NCI-H128 (cell line): ENCODE results near the gene ANKEF1.
A peak's percentile ranks its signal among the peaks of the same experiment; 100 is the strongest.

Source experiments
- DNase-seq: peaks from one replicate; lab custom pipeline; 2025; ENCODE audit not compliant: unreplicated experiment; lab: John Stamatoyannopoulos, UW

The ANKEF1 gene

DNA sequence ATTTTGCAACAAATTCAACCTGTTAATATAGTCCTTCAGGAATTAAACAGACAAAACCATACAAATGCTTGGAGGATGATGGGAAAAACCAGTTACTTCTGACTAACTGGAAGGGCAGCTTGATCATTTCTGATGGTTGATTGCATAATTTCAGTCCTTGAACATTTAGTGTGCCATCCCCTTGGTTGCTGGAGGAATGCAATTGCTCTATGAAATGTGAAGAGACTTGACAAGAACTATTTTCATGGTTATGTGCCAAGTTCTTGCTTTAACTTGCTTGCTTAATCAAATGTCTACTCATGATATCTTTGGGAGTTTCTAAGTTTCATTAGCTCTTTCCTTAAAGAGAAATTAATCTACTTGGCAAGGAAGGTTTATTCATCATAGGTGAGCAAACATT is 45.2 kb downstream of the ANKEF1 start:
- no peak for DNase-seq

DNA sequence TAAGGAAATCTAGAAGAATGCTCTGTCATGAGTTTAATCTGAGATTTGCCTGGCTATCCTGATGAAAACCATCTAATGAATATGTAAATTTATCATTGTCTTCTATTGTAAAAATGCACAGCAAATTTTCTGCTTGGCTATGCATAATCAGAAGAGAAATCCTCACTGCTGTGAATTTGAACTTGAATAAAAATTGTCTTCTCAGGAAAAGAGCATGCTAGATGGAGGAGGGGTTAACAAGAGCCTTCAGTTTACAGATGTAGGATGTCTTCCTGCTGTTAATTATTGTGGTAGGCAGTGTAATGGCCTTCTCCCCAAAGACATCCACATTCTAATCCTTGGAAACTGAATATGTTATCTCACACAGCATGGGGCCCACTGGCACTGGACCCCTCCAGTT is 45.8 kb downstream of the ANKEF1 start:
- DNase-seq = no peak

DNA sequence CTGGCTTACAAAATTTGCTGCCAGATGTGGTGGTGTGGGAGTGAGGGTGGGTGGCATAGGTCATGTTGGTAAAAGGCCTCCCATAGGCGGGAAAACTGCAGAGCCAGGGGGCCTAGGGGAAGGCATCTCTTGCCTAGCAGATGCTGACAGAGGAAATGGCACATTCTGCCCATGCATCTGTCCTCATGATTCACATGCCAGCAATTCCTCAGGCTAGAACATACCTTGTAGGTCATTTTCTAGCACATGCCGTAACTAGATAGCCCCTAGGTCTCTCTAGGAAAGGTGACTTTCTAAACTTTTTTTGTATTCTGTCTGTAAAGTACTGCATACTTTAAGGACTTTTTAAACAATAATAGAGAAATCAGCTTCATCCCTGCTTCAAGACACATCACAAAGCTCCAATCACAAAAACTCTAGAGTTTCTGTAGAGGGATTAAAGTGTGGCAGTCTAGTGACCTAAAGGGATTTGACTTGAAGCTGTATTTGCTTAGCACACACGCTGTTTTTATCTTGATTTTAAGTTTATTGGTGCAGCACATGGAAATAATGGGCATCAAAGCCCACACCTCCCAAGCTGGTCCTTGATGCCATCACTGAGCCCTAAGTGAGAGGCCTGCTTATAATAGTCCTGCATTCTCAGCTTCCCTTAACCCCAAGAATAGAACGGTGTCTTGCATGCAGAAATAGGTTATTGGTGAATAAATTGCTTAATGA is 55.2 kb downstream of the ANKEF1 start:
- DNase-seq = no peak

DNA sequence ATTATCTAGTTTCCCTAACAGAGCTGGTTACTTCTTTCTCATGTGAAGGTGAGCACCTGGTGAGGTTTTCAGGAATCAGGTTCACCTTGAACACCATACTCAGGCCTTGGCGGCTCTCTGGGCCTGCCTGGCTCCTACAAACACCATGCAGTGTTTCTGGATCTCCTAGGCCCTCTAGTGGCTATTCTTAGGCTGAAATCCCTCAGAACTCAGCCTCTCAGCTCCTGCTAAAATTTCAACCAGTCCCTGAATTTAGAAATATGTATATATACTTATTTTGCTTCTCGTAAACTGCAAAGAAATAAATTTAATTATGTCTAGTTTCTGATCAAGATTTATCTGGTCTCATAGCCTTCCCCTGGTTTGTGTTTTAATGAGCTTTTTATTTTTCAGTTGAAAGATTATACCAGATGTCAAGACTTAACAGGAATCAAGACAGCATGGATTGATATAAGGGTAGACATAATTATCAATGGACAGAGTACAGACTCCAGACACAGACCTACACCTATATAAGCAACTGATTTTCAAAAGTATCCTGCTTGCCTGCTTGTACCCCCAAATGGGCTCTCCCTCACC is 55.9 kb downstream of the ANKEF1 start:
- peak; percentile 62 for DNase-seq

DNA sequence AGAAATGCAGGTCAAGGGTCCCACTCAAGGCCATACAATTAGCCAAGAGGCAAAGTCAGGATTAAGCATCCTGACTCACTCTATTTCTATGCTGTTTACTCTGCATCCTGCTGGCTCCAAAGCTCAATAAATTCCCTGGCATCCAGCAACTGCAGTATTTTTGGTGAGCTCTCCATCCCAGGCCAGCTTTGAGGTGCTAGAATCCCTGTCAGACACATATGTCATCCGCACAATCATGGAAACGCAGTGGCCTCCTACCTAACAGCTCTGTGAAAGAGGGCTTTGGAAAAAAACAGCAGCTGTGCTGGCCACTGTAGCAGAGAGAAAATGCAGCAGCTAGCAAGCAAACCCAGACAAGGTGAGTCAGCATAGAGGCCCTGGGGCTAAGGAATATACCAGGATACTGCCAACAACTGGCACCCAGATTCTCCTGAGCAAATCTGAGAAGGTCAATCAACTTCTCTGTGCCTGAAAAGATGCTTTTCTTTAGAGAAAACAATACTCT is 58.4 kb downstream of the ANKEF1 start:
- DNase-seq = no peak

DNA sequence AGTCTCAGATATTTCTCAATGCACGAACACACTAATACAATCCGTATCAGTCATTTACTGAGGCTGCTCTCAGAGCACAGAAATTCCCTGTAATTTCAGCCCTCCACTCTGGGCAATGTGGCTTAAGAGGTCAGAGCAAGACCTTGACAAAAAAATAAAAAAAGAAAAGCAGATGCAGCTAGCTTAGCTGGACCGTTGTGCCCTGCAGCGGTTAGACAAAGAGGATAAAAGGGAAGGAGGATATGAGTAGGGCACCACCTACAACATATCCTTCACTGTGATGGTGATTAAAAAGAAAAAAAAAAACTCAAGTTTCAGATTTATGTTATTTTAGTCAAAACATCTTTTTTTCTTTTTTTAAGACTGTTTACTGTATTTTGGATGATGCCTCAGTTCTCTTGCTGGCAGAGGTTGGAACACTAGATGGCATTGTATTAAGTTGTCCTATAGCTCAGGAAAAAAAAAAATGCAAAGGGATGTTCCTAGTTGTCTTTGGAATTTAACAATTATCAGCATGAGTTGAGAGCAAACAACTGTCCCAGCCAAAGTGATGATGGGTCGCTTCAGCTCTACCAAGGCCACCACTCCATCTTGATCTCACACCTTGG is 59.9 kb downstream of the ANKEF1 start:
- DNase-seq = no peak

DNA sequence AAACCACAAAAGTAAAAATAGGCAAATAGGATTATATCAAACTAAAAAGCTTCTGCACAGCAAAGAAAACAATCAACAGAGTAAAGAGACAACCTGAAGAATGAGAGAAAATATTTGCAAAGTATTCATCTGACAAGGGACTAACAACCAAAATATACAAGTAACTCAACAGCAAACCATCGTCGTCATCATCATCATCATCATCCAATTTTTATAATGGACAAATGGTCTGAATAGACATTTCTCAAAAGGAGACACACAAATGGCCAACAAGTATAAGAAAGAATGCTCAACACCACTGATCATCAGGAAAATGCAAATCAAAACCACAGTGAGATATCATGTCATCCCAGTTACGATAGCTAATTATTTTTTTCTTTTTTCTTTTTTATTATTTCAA is 62.0 kb downstream of the ANKEF1 start:
- no peak for DNase-seq

DNA sequence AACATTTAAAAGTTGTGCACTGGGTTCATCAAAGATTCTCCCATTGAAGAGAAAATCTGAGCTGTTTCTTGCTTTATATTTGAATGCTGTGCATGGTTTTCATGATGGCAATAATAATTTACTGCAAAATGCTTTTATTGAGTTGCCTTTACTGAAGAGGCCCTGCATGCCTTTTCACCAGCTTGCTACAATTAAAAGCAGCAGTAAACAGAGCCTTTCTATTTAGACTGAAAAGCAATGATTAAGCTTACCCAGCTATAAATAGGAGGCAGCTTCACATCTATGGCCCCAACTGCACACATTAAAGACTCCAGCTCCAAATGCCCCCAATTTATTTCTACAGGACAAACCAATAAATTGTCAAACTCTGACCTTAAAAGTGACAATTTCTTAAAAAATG is 70.3 kb downstream of the ANKEF1 start:
- DNase-seq = no peak
